ENCODE data around the gene ATP5ME.

The ATP5ME gene

DNA sequence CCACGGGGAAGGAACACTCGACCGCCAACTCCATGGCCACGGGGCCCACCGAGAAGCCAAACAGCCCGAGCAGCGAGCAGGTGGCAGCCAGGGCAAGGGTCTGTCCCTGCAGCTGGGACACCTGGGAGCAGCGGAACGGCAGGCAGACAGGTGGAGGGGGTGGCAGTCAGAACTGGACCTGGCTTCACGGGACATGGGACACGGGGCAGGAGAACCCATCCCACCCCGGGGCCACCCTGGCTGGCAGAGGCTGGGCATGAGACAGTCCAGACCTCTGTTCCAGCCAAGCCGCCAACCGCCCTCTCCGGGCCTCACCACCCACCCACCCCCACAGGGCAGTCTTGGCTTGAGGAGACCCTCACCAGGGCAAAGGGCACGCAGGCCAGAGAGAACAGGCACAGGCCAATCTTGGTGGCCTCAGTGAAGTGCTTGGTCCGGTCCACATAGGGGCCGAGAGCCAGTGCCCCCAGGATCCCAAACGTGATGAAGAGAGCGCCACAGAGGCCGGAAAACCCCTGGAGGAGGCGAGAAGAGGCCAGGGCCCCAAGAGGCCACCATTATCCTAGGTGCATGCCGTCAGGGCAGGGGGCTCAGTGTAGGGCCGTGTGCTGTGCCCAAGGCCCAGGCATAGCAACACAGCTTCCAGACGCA, 9.3 kb upstream of the ATP5ME start:
- no peaks in the 10 kb centered on the region for H3K27me3 ChIP-seq (ENCODE audit: insufficient read depth, low read length)
- H2AFZ ChIP-seq (ENCODE audit: insufficient read depth, low read length, poor library complexity): no peak overlapping the region
- H4K12ac ChIP-seq (ENCODE audit: low read depth, low read length): no peak overlapping the region
- no peaks in the 10 kb centered on the region for H3K79me2 ChIP-seq (ENCODE audit: control insufficient read depth, insufficient read depth, low read length, poor library complexity)
- peaks cover 11% of the 10 kb centered on the region for H3K79me1 ChIP-seq (ENCODE audit: low read length)
- H3K27ac ChIP-seq (ENCODE audit: low read depth, low read length): no peak overlapping the region
- H2BK5ac ChIP-seq (ENCODE audit: low read depth, low read length, poor library complexity): no peak overlapping the region
- H3K18ac ChIP-seq (ENCODE audit: low read length): no peak overlapping the region
- peaks cover 2% of the 10 kb centered on the region for H3K9me3 ChIP-seq (ENCODE audit: insufficient read depth, low read depth, low read length)
- H3K36me3 ChIP-seq (ENCODE audit: control insufficient read depth in 1 of 2, insufficient read depth in 2 of 2, low read length in 2 of 2): no peaks in the 10 kb centered on the region
- no peak overlapping the region for H3K4ac ChIP-seq (ENCODE audit: low read depth, low read length)
- H3K4me3 ChIP-seq (ENCODE audit: low read depth, low read length): no peak overlapping the region
- no peak overlapping the region for H4K91ac ChIP-seq (ENCODE audit: low read depth, low read length)
- no peak overlapping the region for H3K14ac ChIP-seq (ENCODE audit: low read length)
- H3K9ac ChIP-seq (ENCODE audit: low read length): no peak overlapping the region
- DNase-seq: no peak
- no peak overlapping the region for H4K8ac ChIP-seq (ENCODE audit: low read depth, low read length)
- H2BK12ac ChIP-seq (ENCODE audit: low read length): no peak overlapping the region
- WGBS (ENCODE audit: extremely low coverage, insufficient coverage, insufficient read length): no CpG with 5 or more reads among the region's 25 CpGs
- no peak overlapping the region for H3K4me2 ChIP-seq (ENCODE audit: low read length)
- no peak overlapping the region for H3K23ac ChIP-seq (ENCODE audit: low read length)
- no peak overlapping the region for H2BK120ac ChIP-seq (ENCODE audit: insufficient read depth, low read length, poor library complexity)
- H3K4me1 ChIP-seq (ENCODE audit: control insufficient read depth in 1 of 2, insufficient read depth in 2 of 2, low read length in 2 of 2): peaks cover 19 to 29% of the 10 kb centered on the region in 2 experiments
- H2AK5ac ChIP-seq (ENCODE audit: low read length): no peak overlapping the region

GRCh38 chr4:682490-683172, 8.6 kb upstream of the ATP5ME start:
- WGBS (ENCODE audit: extremely low coverage, insufficient coverage, insufficient read length): no CpG with 5 or more reads among the region's 23 CpGs
- no peaks in the 10 kb centered on the region for H3K36me3 ChIP-seq (ENCODE audit: control insufficient read depth in 1 of 2, insufficient read depth in 2 of 2, low read length in 2 of 2)
- H3K23ac ChIP-seq (ENCODE audit: low read length): no peak overlapping the region
- no peak overlapping the region for H2AFZ ChIP-seq (ENCODE audit: insufficient read depth, low read length, poor library complexity)
- H3K4me2 ChIP-seq (ENCODE audit: low read length): no peak overlapping the region
- peaks cover 13 to 25% of the 10 kb centered on the region in 2 experiments for H3K4me1 ChIP-seq (ENCODE audit: control insufficient read depth in 1 of 2, insufficient read depth in 2 of 2, low read length in 2 of 2)
- no peak overlapping the region for H3K27ac ChIP-seq (ENCODE audit: low read depth, low read length)
- H4K12ac ChIP-seq (ENCODE audit: low read depth, low read length): no peak overlapping the region
- H2BK120ac ChIP-seq (ENCODE audit: insufficient read depth, low read length, poor library complexity): no peak overlapping the region
- H3K4me3 ChIP-seq (ENCODE audit: low read depth, low read length): no peak overlapping the region
- no peak overlapping the region for H4K8ac ChIP-seq (ENCODE audit: low read depth, low read length)
- no peak overlapping the region for H2BK5ac ChIP-seq (ENCODE audit: low read depth, low read length, poor library complexity)
- no peaks in the 10 kb centered on the region for H3K27me3 ChIP-seq (ENCODE audit: insufficient read depth, low read length)
- no peak overlapping the region for H3K4ac ChIP-seq (ENCODE audit: low read depth, low read length)
- DNase-seq: peak in 1 of 2 donors; percentile 31
- no peak overlapping the region for H4K91ac ChIP-seq (ENCODE audit: low read depth, low read length)
- no peak overlapping the region for H2AK5ac ChIP-seq (ENCODE audit: low read length)
- no peak overlapping the region for H3K14ac ChIP-seq (ENCODE audit: low read length)
- H3K9ac ChIP-seq (ENCODE audit: low read length): no peak overlapping the region
- no peak overlapping the region for H2BK12ac ChIP-seq (ENCODE audit: low read length)
- peaks cover 5% of the 10 kb centered on the region for H3K79me1 ChIP-seq (ENCODE audit: low read length)
- no peak overlapping the region for H3K18ac ChIP-seq (ENCODE audit: low read length)
- H3K79me2 ChIP-seq (ENCODE audit: control insufficient read depth, insufficient read depth, low read length, poor library complexity): no peaks in the 10 kb centered on the region
- H3K9me3 ChIP-seq (ENCODE audit: insufficient read depth, low read depth, low read length): peaks cover 2% of the 10 kb centered on the region

DNA sequence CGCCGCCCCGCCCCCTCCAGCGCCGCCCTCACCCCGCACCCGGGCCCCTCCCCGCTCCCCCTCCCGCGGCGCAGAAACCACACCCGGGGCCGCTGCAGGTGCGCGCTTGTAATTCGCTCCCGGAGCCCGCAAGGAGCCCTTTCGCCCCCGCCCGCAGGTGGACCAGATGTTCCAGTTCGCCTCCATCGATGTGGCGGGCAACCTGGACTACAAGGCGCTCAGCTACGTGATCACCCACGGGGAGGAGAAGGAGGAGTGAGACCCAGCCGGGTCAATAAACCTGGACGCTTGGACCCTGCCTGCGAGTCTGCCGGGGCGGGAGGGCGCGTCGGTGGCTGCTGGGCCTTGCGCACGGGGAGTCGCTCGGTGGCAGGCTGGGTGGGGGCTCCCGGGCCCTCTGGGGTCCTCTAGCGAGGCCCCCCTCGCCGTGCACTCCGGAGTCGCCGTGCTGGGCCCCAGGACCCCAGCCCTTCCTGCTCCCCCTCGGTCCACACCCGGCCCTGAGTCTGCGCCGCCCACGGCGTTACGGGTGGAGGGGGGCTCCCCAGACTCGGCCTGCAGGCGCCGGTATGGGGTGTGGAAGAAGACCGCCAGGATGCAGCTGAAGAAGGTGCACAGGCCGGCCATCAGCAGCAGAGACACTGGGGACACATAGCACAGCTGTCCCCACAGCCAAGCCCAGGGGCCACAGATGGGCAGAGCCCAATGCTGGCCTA, 7.8 kb upstream of the ATP5ME start:
- H3K18ac ChIP-seq (ENCODE audit: low read length): no peak overlapping the region
- H3K4me2 ChIP-seq (ENCODE audit: low read length): no peak overlapping the region
- H3K79me1 ChIP-seq (ENCODE audit: low read length): peaks cover 2% of the 10 kb centered on the region
- no peak overlapping the region for H2AK5ac ChIP-seq (ENCODE audit: low read length)
- no peaks in the 10 kb centered on the region for H3K27me3 ChIP-seq (ENCODE audit: insufficient read depth, low read length)
- no peak overlapping the region for H3K4me3 ChIP-seq (ENCODE audit: low read depth, low read length)
- H3K36me3 ChIP-seq (ENCODE audit: control insufficient read depth in 1 of 2, insufficient read depth in 2 of 2, low read length in 2 of 2): no peaks in the 10 kb centered on the region
- H3K79me2 ChIP-seq (ENCODE audit: control insufficient read depth, insufficient read depth, low read length, poor library complexity): no peaks in the 10 kb centered on the region
- H3K9ac ChIP-seq (ENCODE audit: low read length): no peak overlapping the region
- no peak overlapping the region for H4K8ac ChIP-seq (ENCODE audit: low read depth, low read length)
- peak; percentile 85 to 90 for DNase-seq
- no peak overlapping the region for H2BK5ac ChIP-seq (ENCODE audit: low read depth, low read length, poor library complexity)
- H2BK120ac ChIP-seq (ENCODE audit: insufficient read depth, low read length, poor library complexity): no peak overlapping the region
- H3K4ac ChIP-seq (ENCODE audit: low read depth, low read length): no peak overlapping the region
- no peak overlapping the region for H3K23ac ChIP-seq (ENCODE audit: low read length)
- peaks cover 9 to 18% of the 10 kb centered on the region in 2 experiments for H3K4me1 ChIP-seq (ENCODE audit: control insufficient read depth in 1 of 2, insufficient read depth in 2 of 2, low read length in 2 of 2)
- H2AFZ ChIP-seq (ENCODE audit: insufficient read depth, low read length, poor library complexity): no peak overlapping the region
- WGBS (ENCODE audit: extremely low coverage, insufficient coverage, insufficient read length): no CpG with 5 or more reads among the region's 58 CpGs
- H3K9me3 ChIP-seq (ENCODE audit: insufficient read depth, low read depth, low read length): peaks cover 2% of the 10 kb centered on the region
- H4K12ac ChIP-seq (ENCODE audit: low read depth, low read length): no peak overlapping the region
- no peak overlapping the region for H2BK12ac ChIP-seq (ENCODE audit: low read length)
- no peak overlapping the region for H3K27ac ChIP-seq (ENCODE audit: low read depth, low read length)
- no peak overlapping the region for H4K91ac ChIP-seq (ENCODE audit: low read depth, low read length)
- no peak overlapping the region for H3K14ac ChIP-seq (ENCODE audit: low read length)

DNA sequence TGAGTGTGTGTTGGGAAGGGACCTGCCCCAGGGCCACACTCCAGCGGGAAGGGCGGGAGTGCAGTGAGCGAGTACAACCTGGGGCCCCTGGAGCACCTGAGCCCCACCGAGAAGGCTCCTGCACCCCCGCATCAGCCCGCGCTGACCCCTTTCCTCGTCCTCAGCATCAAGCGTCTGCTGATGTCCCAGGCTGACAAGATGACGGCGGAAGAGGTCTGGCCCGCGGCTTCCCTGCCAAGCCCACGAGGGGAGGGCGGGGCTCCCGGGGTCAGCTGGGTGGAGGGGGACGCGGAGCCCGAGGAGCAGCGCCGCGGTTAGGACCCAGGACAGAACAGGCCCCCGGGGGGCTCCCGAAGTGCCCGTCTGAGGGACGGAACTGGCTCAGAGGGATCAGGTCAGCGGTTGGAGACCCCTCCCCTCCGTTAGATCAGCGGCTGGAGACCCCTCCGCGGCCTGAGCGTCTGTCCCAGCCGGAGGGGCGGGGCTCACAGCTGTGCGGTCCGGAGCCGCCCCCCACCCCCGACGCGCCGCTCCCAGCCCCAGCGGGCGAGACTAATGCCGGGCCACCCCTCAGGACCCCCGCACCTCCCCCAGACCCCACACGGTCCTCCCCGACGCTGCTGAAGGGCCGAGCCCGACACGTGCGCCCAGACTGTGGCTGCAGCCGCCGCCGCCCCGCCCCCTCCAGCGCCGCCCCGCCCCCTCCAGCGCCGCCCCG, 7.0 kb upstream of the ATP5ME start:
- WGBS (ENCODE audit: extremely low coverage, insufficient coverage, insufficient read length): no CpG with 5 or more reads among the region's 62 CpGs
- no peak overlapping the region for H3K14ac ChIP-seq (ENCODE audit: low read length)

More for the DNA sequence above, 7.0 kb upstream of the ATP5ME start:
- no peaks in the 10 kb centered on the region for H3K36me3 ChIP-seq (ENCODE audit: control insufficient read depth in 1 of 2, insufficient read depth in 2 of 2, low read length in 2 of 2)
- peaks cover 2% of the 10 kb centered on the region for H3K9me3 ChIP-seq (ENCODE audit: insufficient read depth, low read depth, low read length)
- H3K27me3 ChIP-seq (ENCODE audit: insufficient read depth, low read length): no peaks in the 10 kb centered on the region
- no peak overlapping the region for H2BK120ac ChIP-seq (ENCODE audit: insufficient read depth, low read length, poor library complexity)
- no peaks in the 10 kb centered on the region for H3K79me2 ChIP-seq (ENCODE audit: control insufficient read depth, insufficient read depth, low read length, poor library complexity)
- no peak overlapping the region for H3K18ac ChIP-seq (ENCODE audit: low read length)
- peak overlapping the region; percentile 36 for H4K91ac ChIP-seq (ENCODE audit: low read depth, low read length)
- DNase-seq: peak in 1 of 2 donors; percentile 48
- no peak overlapping the region for H2AK5ac ChIP-seq (ENCODE audit: low read length)
- H3K9ac ChIP-seq (ENCODE audit: low read length): no peak overlapping the region
- H3K4me1 ChIP-seq (ENCODE audit: control insufficient read depth in 1 of 2, insufficient read depth in 2 of 2, low read length in 2 of 2): peaks cover 7 to 15% of the 10 kb centered on the region in 2 experiments
- H2BK12ac ChIP-seq (ENCODE audit: low read length): no peak overlapping the region
- H3K4ac ChIP-seq (ENCODE audit: low read depth, low read length): no peak overlapping the region
- no peak overlapping the region for H2BK5ac ChIP-seq (ENCODE audit: low read depth, low read length, poor library complexity)
- H3K27ac ChIP-seq (ENCODE audit: low read depth, low read length): no peak overlapping the region
- peak overlapping the region; percentile 77 for H4K8ac ChIP-seq (ENCODE audit: low read depth, low read length)
- peak overlapping the region; percentile 66 for H3K4me3 ChIP-seq (ENCODE audit: low read depth, low read length)
- H3K79me1 ChIP-seq (ENCODE audit: low read length): no peaks in the 10 kb centered on the region
- H3K4me2 ChIP-seq (ENCODE audit: low read length): peak overlapping the region; percentile 84
- H4K12ac ChIP-seq (ENCODE audit: low read depth, low read length): peak overlapping the region; percentile 36
- H2AFZ ChIP-seq (ENCODE audit: insufficient read depth, low read length, poor library complexity): no peak overlapping the region
- no peak overlapping the region for H3K23ac ChIP-seq (ENCODE audit: low read length)

All from trophoblast cell (in vitro differentiated cells and primary cell).